ENCODE measurements around the gene PPFIA2. TPM values are rescaled to one million over a fixed set of nuclear protein-coding genes. Genes with fewer than 3 reads are reported as not detected.
"Not testable (repeated sequence)": the region's sequence is repeated elsewhere in the genome, so short reads cannot be mapped to it uniquely, and the experiment has no call there.

The PPFIA2 gene
- total RNA-seq, 1 experiment from 2014 or later, result 10.2 TPM

DNA sequence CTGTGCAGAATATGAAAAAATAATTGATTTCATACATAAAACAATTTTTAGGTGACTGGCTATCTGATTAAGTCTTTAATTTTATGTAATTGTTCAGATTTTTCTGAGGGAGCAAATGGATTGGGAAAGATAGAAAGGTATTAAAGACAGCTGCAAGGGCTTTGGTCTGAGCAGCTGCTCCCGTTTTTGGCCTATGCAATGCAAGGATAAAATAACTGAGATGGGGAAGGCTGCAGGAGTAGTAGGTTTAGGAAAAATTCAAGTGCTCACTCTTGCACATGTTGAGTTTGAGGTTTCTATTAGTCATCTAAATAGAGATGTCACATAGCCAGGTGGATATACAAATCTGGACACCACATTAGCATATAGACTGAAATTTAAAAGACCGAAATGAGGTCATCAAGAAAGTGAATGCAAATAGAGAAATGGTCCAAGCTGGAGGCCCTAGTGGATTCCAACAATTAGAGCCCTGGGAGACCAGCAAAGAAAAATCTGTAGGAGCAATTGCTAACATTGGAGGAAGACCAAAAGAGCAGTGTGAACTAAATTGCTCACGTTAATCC is 144.0 kb downstream of the PPFIA2 start:
- Histone ChIP-seq H3K36me3 (no peaks in the 10 kb centered on the region), H3K27ac (peak overlapping the region; percentile 63), H3K27me3 (no peaks in the 10 kb centered on the region), H3K4me1 (peaks cover 33% of the 10 kb centered on the region), H3K4me3 (no peak overlapping the region), H3K9me3 (replicated peaks) (no peaks in the 10 kb centered on the region)
- peak; percentile 66 to 82 for DNase-seq

GRCh38 chr12:81610955-81611889 is 147.9 kb downstream of the PPFIA2 start:
- H3K9me3 ChIP-seq (replicated peaks), result no peaks in the 10 kb centered on the region
- H3K27ac ChIP-seq, result no peak overlapping the region
- H3K36me3 ChIP-seq, result no peaks in the 10 kb centered on the region
- DNase-seq, result no peak
- no peaks in the 10 kb centered on the region for H3K27me3 ChIP-seq
- no peak overlapping the region for H3K4me3 ChIP-seq
- H3K4me1 ChIP-seq, result peaks cover 21% of the 10 kb centered on the region

DNA sequence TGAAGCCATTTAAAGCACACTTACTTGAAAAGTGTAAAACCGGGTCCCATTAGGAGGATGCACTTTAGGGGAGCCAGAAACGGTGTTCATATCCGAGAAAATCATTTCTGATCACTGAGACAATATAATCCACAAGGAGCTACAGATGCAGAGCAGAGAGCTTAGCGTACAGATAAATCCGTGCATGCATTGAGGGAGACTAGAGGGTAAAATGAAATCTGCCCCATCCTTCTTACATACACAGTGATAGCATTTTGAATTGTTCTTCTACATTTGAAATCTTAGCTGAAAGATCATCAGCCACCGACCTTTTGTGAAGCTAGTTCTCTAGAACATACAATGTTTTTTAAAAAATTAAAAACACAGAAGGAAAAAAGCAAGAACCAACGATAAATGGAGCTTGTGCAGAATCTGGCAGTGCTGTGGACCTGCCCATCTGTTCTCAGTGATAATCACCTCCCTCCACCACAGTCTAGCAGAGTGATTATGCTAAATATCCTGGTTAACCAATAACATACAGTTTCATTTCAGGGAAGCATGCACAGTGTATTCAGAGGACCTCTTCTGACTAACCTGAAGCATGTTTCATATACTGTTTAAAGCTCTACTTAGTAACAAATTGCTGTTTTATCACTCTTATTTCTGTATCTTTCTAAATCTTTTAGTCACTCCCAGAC is 161.1 kb downstream of the PPFIA2 start:
- Histone ChIP-seq H3K4me1 (no peaks in the 10 kb centered on the region; the same call in 1 of the 2 replicates), H3K4me3 (no peak overlapping the region), H3K27ac (no peak overlapping the region), H3K36me3 (no peaks in the 10 kb centered on the region), H3K9me3 (replicated peaks) (no peaks in the 10 kb centered on the region), H3K27me3 (no peaks in the 10 kb centered on the region)
- DNase-seq, result no peak

DNA sequence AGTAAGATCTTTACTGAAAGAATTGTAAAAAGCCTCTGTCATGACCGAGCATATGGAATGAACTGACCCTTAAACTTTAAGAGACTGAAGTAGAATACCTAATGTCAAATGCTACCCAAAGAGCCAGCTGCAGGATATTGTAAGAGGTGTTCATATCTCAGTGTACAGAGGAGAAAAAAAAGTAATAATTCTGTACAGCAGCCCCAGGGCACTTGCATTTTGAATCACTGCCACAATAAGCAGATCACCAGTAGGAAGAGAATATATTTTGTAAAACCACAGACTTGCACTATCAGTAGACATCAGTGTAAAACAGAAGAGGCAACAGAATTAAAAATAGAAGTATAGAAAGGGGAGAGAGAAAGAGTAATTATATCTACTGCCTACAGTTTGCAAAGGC is 162.6 kb downstream of the PPFIA2 start:
- H3K9me3 ChIP-seq (replicated peaks), result no peaks in the 10 kb centered on the region
- H3K36me3 ChIP-seq, result no peaks in the 10 kb centered on the region
- DNase-seq, result peak in 1 of 2 experiments; percentile 26
- no peak overlapping the region for H3K4me3 ChIP-seq
- no peaks in the 10 kb centered on the region for H3K27me3 ChIP-seq
- no peak overlapping the region for H3K27ac ChIP-seq
- H3K4me1 ChIP-seq, result no peaks in the 10 kb centered on the region; the same call in 1 of the 2 replicates

DNA sequence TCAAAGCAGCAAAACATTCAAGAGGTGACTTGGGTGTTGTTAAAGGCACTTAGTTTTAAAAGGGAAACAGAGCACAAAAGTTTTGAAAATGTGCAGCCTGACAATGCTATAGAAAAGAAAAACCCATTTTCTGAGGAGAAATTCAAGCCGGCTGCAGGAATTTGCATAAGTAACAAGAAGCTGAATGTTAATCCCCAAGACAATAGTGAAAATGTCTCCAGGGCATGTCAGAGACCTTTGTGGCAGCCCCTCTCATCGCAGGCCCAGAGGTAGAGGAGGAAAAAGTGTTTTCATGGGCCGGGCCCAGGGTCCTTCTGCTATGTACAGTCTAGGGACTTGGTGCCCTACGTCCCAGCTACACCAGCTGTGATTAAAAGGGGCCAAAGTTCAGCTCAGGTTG is 167.9 kb downstream of the PPFIA2 start:
- no peaks in the 10 kb centered on the region for H3K27me3 ChIP-seq
- H3K36me3 ChIP-seq, result no peaks in the 10 kb centered on the region
- DNase-seq, result no peak
- no peaks in the 10 kb centered on the region for H3K9me3 ChIP-seq (replicated peaks)
- no peaks in the 10 kb centered on the region for H3K4me1 ChIP-seq
- no peak overlapping the region for H3K27ac ChIP-seq
- H3K4me3 ChIP-seq, result no peak overlapping the region

- H3K4me1 ChIP-seq; H3K27me3 ChIP-seq; H3K36me3 ChIP-seq; DNase-seq; H3K9me3 ChIP-seq (replicated peaks); H3K27ac ChIP-seq; H3K4me3 ChIP-seq: not testable (repeated sequence)
Measured at GRCh38 chr12:81590703-81591102, 168.4 kb downstream of the PPFIA2 start.

GRCh38 chr12:81588235-81589008 is 170.7 kb downstream of the PPFIA2 start:
- no peaks in the 10 kb centered on the region for H3K27me3 ChIP-seq
- no peaks in the 10 kb centered on the region for H3K9me3 ChIP-seq (replicated peaks)
- H3K36me3 ChIP-seq, result no peaks in the 10 kb centered on the region
- no peak overlapping the region for H3K27ac ChIP-seq
- H3K4me1 ChIP-seq, result no peaks in the 10 kb centered on the region
- H3K4me3 ChIP-seq, result no peak overlapping the region
- no peak for DNase-seq

- H3K4me1 ChIP-seq, result no peaks in the 10 kb centered on the region
- no peaks in the 10 kb centered on the region for H3K36me3 ChIP-seq
- H3K4me3 ChIP-seq, result no peak overlapping the region
- no peak overlapping the region for H3K27ac ChIP-seq
- H3K9me3 ChIP-seq (replicated peaks), result no peaks in the 10 kb centered on the region
- DNase-seq, result no peak
- no peaks in the 10 kb centered on the region for H3K27me3 ChIP-seq
Measured at GRCh38 chr12:81585787-81586186, 173.4 kb downstream of the PPFIA2 start.

GRCh38 chr12:81573228-81573627 is 185.9 kb downstream of the PPFIA2 start:
- H3K36me3 ChIP-seq, result no peaks in the 10 kb centered on the region
- H3K27ac ChIP-seq, result peak overlapping the region; percentile 6; the same call in 1 of the 2 replicates
- H3K4me1 ChIP-seq, result peaks cover 4% of the 10 kb centered on the region; the same call in 1 of the 2 replicates
- no peaks in the 10 kb centered on the region for H3K9me3 ChIP-seq (replicated peaks)
- no peak overlapping the region for H3K4me3 ChIP-seq
- DNase-seq, result no peak
- H3K27me3 ChIP-seq, result no peaks in the 10 kb centered on the region

GRCh38 chr12:81572411-81572810 is 186.7 kb downstream of the PPFIA2 start:
- DNase-seq, result no peak
- H3K9me3 ChIP-seq (replicated peaks), result no peaks in the 10 kb centered on the region
- no peak overlapping the region for H3K4me3 ChIP-seq
- H3K27ac ChIP-seq, result no peak overlapping the region
- H3K4me1 ChIP-seq, result peaks cover 4% of the 10 kb centered on the region; the same call in 1 of the 2 replicates
- H3K27me3 ChIP-seq, result no peaks in the 10 kb centered on the region
- no peaks in the 10 kb centered on the region for H3K36me3 ChIP-seq

DNA sequence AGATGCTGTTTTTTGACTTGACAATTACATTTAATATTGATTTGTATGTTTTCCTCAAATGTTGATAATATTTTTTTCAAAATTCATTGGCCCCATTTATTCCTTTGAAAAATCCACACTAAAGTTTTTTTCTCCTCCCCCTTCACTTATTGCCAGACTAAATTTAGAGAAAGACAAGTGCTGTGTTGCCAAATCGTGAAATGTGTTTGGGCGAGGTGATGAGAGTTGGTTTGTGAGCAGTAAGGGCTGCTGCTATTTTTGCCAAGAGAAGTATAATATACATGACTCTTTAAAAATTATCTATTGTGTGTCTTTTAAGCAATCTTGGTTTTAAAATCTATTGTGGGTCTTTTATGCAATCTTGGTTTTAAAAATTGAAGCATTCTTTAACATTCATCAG is 188.9 kb downstream of the PPFIA2 start:
- Histone ChIP-seq H3K4me1 (peaks cover 4% of the 10 kb centered on the region; the same call in 1 of the 2 replicates), H3K9me3 (replicated peaks) (no peaks in the 10 kb centered on the region), H3K36me3 (no peaks in the 10 kb centered on the region), H3K27ac (no peak overlapping the region), H3K27me3 (no peaks in the 10 kb centered on the region), H3K4me3 (no peak overlapping the region)
- DNase-seq, result no peak

DNA sequence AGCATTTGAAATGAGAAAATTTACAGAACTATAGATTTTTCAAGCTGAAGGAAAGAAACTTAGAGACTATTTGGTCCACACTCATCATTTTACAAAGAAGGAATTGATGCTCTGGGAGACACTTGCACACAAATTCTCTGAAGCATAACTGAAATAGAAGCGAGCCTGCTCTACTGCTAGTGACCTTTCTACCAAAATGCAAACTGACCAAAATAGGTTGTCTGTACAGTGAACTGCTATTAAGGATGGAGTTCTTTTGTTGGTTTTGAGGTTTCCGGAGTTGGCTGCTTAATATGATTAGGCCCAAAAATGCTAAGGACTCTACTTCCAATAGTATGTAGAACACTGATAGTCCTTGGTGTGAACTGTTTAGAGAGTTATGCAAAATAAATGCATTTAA is 194.9 kb downstream of the PPFIA2 start:
- Histone ChIP-seq H3K36me3 (no peaks in the 10 kb centered on the region), H3K4me1 (no peaks in the 10 kb centered on the region), H3K4me3 (no peak overlapping the region), H3K27me3 (no peaks in the 10 kb centered on the region), H3K27ac (no peak overlapping the region), H3K9me3 (replicated peaks) (no peaks in the 10 kb centered on the region)
- DNase-seq, result no peak

DNA sequence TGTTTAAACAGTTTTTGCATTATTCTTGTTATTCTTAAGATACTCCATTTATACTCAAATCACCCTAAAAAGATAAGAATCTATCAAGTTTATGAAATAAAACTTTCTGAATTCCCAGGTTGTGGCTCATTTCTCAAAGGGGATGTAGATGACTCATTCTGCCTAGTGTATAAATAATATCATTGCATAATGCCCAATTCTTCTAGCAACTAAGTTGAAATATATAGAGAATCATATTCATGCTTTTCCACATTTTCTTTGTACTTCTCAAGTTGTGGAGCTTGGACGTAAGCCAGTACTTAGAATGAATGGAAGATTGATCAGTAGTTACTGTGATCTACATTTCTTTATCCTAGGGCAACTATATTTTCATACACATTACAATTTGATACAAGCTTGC is 201.1 kb downstream of the PPFIA2 start:
- no peak overlapping the region for H3K27ac ChIP-seq
- no peaks in the 10 kb centered on the region for H3K4me1 ChIP-seq
- H3K36me3 ChIP-seq, result no peaks in the 10 kb centered on the region
- DNase-seq, result no peak
- H3K27me3 ChIP-seq, result no peaks in the 10 kb centered on the region
- H3K4me3 ChIP-seq, result no peak overlapping the region
- no peaks in the 10 kb centered on the region for H3K9me3 ChIP-seq (replicated peaks)

DNA sequence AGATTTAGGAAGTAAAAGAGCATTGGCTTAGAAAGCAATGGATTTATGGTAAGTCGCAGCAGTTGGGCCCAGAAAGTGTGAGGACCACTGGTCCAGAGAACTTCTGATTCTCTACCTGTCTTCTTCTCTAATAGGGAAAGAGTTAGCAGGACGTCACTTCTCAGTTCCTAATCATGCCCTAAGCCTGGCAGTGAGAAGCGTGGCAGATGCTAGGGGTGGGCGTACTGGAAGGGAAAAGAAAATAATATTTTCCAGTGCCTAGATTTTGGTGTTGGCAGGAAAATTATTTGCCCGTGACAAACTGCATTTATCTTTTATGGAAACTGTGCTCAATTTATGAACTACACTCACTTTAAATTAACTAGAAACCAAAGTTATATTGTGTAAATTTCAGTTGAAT is 212.3 kb downstream of the PPFIA2 start:
- Histone ChIP-seq H3K27me3 (no peaks in the 10 kb centered on the region), H3K4me3 (no peak overlapping the region), H3K4me1 (peaks cover 3% of the 10 kb centered on the region; the same call in 1 of the 2 replicates), H3K27ac (no peak overlapping the region), H3K36me3 (no peaks in the 10 kb centered on the region), H3K9me3 (replicated peaks) (no peaks in the 10 kb centered on the region)
- DNase-seq, result no peak
